Esophagus muscularis mucosa (tissue), 3 donors: ENCODE results near the gene B4GALNT2.

Experiments used
- CTCF ChIP-seq, 3 experiments: fragments of 200-600 bp in 2 of 3; fragments of 450-650 bp in 1 of 3; sonication (generic) in 2 of 3; IDR thresholded peaks; one replicate each; pipeline ENCODE4 v1.5.1; 2017 to 2019; ENCODE audit warnings: antibody characterized with exemption in 3 of 3, mild to moderate bottlenecking in 2 of 3, moderate library complexity in 1 of 3
- POLR2A ChIP-seq: fragments of 450-650 bp; IDR thresholded peaks from one replicate; pipeline ENCODE4 v1.6.1; 2017; ENCODE audit warnings: antibody characterized with exemption, moderate library complexity, mild to moderate bottlenecking, low read depth

DNA sequence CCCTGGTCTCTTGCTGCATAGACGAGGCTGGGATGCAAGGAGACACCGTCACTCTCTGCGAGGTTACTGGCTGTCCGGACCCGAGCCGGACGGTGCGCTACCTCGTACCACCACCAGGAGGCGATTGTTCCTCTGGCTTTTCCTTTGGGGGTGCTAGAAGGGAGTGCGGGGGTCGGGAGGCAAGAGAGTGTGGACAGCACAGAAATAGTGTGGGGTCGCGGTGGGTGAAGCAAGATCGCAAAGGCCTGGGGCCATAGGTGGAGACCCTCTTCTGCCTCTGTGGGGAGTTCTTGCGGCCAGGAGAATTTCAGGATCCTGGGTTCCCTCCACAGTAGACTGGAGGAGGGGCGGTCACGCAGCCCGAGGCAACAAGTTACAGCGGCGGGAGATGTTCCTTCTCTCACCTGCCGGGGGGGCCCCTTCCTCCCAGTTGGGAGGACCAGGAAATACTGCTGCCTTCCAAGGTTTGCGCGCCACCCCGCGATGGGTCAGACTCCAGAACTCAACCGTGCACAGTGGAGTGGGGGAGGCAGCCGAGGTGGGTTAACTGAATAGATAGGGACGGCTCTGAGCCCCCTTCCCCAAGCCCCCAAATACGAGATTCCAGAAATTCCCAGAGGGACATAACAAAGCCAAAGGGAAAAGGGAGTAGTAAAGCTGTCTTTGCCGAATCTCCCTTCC lies 91.1 kb downstream of the B4GALNT2 start:
- TF ChIP-seq CTCF (IDR thresholded peaks at IDR 0.05), result peak; percentile 62 to 83 (median 69)
- no peak for TF ChIP-seq POLR2A
